GM12891 (cell line): ENCODE results near the gene CEP57L1.

Experiments
- PAX5 ChIP-seq: IDR thresholded peaks from 2 replicates; pipeline ENCODE4 v1.6.1; 2011; ENCODE audit warnings: low read length, moderate library complexity, mild to moderate bottlenecking; ENCODE audit not compliant: insufficient read depth, severe bottlenecking
- POLR2A ChIP-seq: IDR thresholded peaks from 2 replicates; pipeline ENCODE4 v1.6.1; 2011; ENCODE audit warnings: low read depth, low read length, control low read depth
- POLR2AphosphoS5 ChIP-seq: IDR thresholded peaks from 2 replicates; pipeline ENCODE4 v1.6.1; 2011; ENCODE audit warnings: low read depth, low read length, control low read depth
- POU2F2 ChIP-seq: IDR thresholded peaks from 2 replicates; pipeline ENCODE4 v1.6.1; 2011; ENCODE audit warnings: low read depth, mild to moderate bottlenecking, control low read depth, low read length, moderate library complexity
- SPI1 ChIP-seq: IDR thresholded peaks from 2 replicates; pipeline ENCODE4 v1.6.1; 2011; ENCODE audit warnings: low read depth, low read length, control low read depth
- TAF1 ChIP-seq: IDR thresholded peaks from 2 replicates; pipeline ENCODE4 v1.6.1; 2011; ENCODE audit warnings: low read depth, low read length, control low read depth

GRCh38 chr6:109053336-109053735 is 42.0 kb upstream of the CEP57L1 start:
- TF ChIP-seq POLR2AphosphoS5 (no peak), POLR2A (no peak), SPI1 (no peak), TAF1 (no peak), PAX5 (no peak), POU2F2 (no peak)
